Stimulated activated CD8-positive, alpha-beta memory T cell treated with anti-CD3 and anti-CD28 coated beads, Interleukin-7, amount 100 ng/mL, for 1 hour (primary cell): ENCODE data around the gene PPP1R14B.

Experiments used
- DNase-seq, 2 donors: peaks; one replicate each; pipeline ENCODE4 v3.0.0-alpha.2; 2020; ENCODE audit warnings: low read depth in 2 of 2

Gene PPP1R14B

GRCh38 chr11:64281957-64282770 lies 35.4 kb upstream of the PPP1R14B start:
- DNase-seq, result no peak

- no peak for DNase-seq
Observed at GRCh38 chr11:64278576-64279190, 31.9 kb upstream of the PPP1R14B start.

GRCh38 chr11:64276653-64277431 lies 30.1 kb upstream of the PPP1R14B start:
- no peak for DNase-seq

GRCh38 chr11:64275841-64276240 lies 29.1 kb upstream of the PPP1R14B start:
- DNase-seq, result no peak

- no peak for DNase-seq
Observed at GRCh38 chr11:64275031-64275800, 28.5 kb upstream of the PPP1R14B start.

GRCh38 chr11:64269540-64270220 lies 22.9 kb upstream of the PPP1R14B start:
- peak; percentile 94 to 95 for DNase-seq

- DNase-seq, result no peak
Observed at GRCh38 chr11:64268893-64269539, 22.3 kb upstream of the PPP1R14B start.

GRCh38 chr11:64268025-64268892 lies 21.5 kb upstream of the PPP1R14B start:
- no peak for DNase-seq

GRCh38 chr11:64267207-64267945 lies 20.6 kb upstream of the PPP1R14B start:
- no peak for DNase-seq

- DNase-seq, result no peak
Observed at GRCh38 chr11:64266339-64266738, 19.6 kb upstream of the PPP1R14B start.

GRCh38 chr11:64265176-64266160 lies 18.7 kb upstream of the PPP1R14B start:
- no peak for DNase-seq

- DNase-seq, result no peak
Observed at GRCh38 chr11:64264371-64264852, 17.7 kb upstream of the PPP1R14B start.

GRCh38 chr11:64263947-64264317 lies 17.2 kb upstream of the PPP1R14B start:
- DNase-seq, result no peak

- DNase-seq, result no peak
Observed at GRCh38 chr11:64263021-64263946, 16.5 kb upstream of the PPP1R14B start.

- DNase-seq, result no peak
Observed at GRCh38 chr11:64262271-64263002, 15.7 kb upstream of the PPP1R14B start.

GRCh38 chr11:64261556-64262080 lies 14.9 kb upstream of the PPP1R14B start:
- DNase-seq, result no peak
